Neuronal stem cell (in vitro differentiated cells): Measurements from ENCODE around the gene SNAPC3.

ENCODE experiments used
- DNase-seq: peaks from one replicate; pipeline ENCODE4 v3.0.0-alpha.2; 2013; ENCODE audit warnings: low spot score
- H2AFZ ChIP-seq: one replicate; pipeline ENCODE4 v1.6.1; 2013; ENCODE audit warnings: mild to moderate bottlenecking, low read length, inconsistent platforms
- H2AK5ac ChIP-seq: 2 replicates; pipeline ENCODE4 v1.6.1; 2013; ENCODE audit warnings: low read depth, mild to moderate bottlenecking, inconsistent platforms, low read length, moderate library complexity, mixed read lengths
- H2BK120ac ChIP-seq: 2 replicates; pipeline ENCODE4 v1.6.1; 2013; ENCODE audit warnings: low read depth, mild to moderate bottlenecking, inconsistent platforms, low read length, moderate library complexity, mixed read lengths
- H2BK12ac ChIP-seq: one replicate; pipeline ENCODE4 v1.6.1; 2013; ENCODE audit warnings: low read length, inconsistent platforms
- H2BK15ac ChIP-seq: 2 replicates; pipeline ENCODE4 v1.6.1; 2013; ENCODE audit warnings: mild to moderate bottlenecking, low read length, inconsistent platforms, mixed read lengths
- H2BK5ac ChIP-seq: one replicate; pipeline ENCODE4 v1.6.1; 2013; ENCODE audit warnings: inconsistent platforms, mild to moderate bottlenecking, low read length, moderate library complexity
- H3K14ac ChIP-seq: one replicate; pipeline ENCODE4 v1.6.1; 2013; ENCODE audit warnings: low read length, inconsistent platforms
- H3K18ac ChIP-seq: 2 replicates; pipeline ENCODE4 v1.6.1; 2013; ENCODE audit warnings: low read length, inconsistent platforms
- H3K23ac ChIP-seq: 2 replicates; pipeline ENCODE4 v1.6.1; 2013; ENCODE audit warnings: low read depth, mild to moderate bottlenecking, mixed read lengths, low read length, inconsistent platforms; ENCODE audit not compliant: poor library complexity
- H3K27ac ChIP-seq: replicated peaks from 3 replicates; pipeline ENCODE4 v1.5.1; 2013; ENCODE audit warnings: low read length, inconsistent platforms
- H3K27me3 ChIP-seq, 3 experiments: 2 replicates each; pipeline ENCODE4 v1.6.1; 2013; ENCODE audit warnings: low read length in 3 of 3, mild to moderate bottlenecking in 2 of 3, inconsistent platforms in 1 of 3, low read depth in 1 of 3, mixed read lengths in 1 of 3, moderate library complexity in 1 of 3; ENCODE audit not compliant: control insufficient read depth in 3 of 3, insufficient read depth in 3 of 3
- H3K36me3 ChIP-seq, 2 donors: replicated peaks in 1 of 2; 2 replicates each; pipeline ENCODE4 v1.6.1; 2013; ENCODE audit warnings: low read length in 2 of 2; ENCODE audit not compliant: control insufficient read depth in 2 of 2, insufficient read depth in 2 of 2
- H3K4ac ChIP-seq: 2 replicates; pipeline ENCODE4 v1.6.1; 2013; ENCODE audit warnings: inconsistent platforms, mild to moderate bottlenecking, low read length, moderate library complexity
- H3K4me1 ChIP-seq, 2 donors: 1 replicate in 1 of 2; 2 replicates in 1 of 2; pipeline ENCODE4 v1.6.1; 2013; ENCODE audit warnings: low read length in 2 of 2, low read depth in 1 of 2; ENCODE audit not compliant: control insufficient read depth in 2 of 2, insufficient read depth in 1 of 2
- H3K4me2 ChIP-seq: one replicate; pipeline ENCODE4 v1.6.1; 2013; ENCODE audit warnings: mild to moderate bottlenecking, low read length, inconsistent platforms; ENCODE audit not compliant: insufficient read depth, poor library complexity, severe bottlenecking
- H3K4me3 ChIP-seq, 2 donors: 2 replicates each; pipeline ENCODE4 v1.5.1; 2013; ENCODE audit warnings: low read length in 2 of 2, mild to moderate bottlenecking in 2 of 2, inconsistent platforms in 1 of 2, moderate library complexity in 1 of 2
- H3K79me1 ChIP-seq: one replicate; pipeline ENCODE4 v1.6.1; 2013; ENCODE audit warnings: low read depth, mild to moderate bottlenecking, inconsistent platforms, low read length, moderate library complexity
- H3K9ac ChIP-seq: one replicate; pipeline ENCODE4 v1.6.1; 2013; ENCODE audit warnings: mild to moderate bottlenecking, low read depth, low read length, inconsistent platforms; ENCODE audit not compliant: poor library complexity
- H3K9me3 ChIP-seq, 2 donors: replicated peaks in 1 of 2; 2 replicates each; pipeline versions ENCODE3 to v1.6.1; 2013; ENCODE audit warnings: low read length in 2 of 2, mild to moderate bottlenecking in 2 of 2, inconsistent platforms in 1 of 2, low read depth in 1 of 2, mixed read lengths in 1 of 2, moderate library complexity in 1 of 2; ENCODE audit not compliant: control insufficient read depth in 2 of 2, insufficient read depth in 1 of 2
- H4K8ac ChIP-seq: one replicate; pipeline ENCODE4 v1.6.1; 2013; ENCODE audit warnings: low read depth, mild to moderate bottlenecking, inconsistent platforms, low read length, moderate library complexity
- H4K91ac ChIP-seq: one replicate; pipeline ENCODE4 v1.6.1; 2013; ENCODE audit warnings: low read length, low read depth, mild to moderate bottlenecking, inconsistent platforms; ENCODE audit not compliant: poor library complexity
- WGBS, 2 donors: extraction: QIAGEN DNeasy Blood & Tissue Kit; methylation state at CpG; one replicate each; pipeline ENCODE4 v1.1.7; 2013; ENCODE audit warnings: missing lambda C conversion rate in 2 of 2, mixed read lengths in 1 of 2; ENCODE audit not compliant: insufficient read length in 2 of 2, insufficient replicate concordance in 1 of 2; ENCODE audit errors: extremely low coverage in 2 of 2; 5-methylcytosine and 5-hydroxymethylcytosine counted together

Gene SNAPC3

GRCh38 chr9:15469406-15469805 lies 46.7 kb downstream of the SNAPC3 start:
- Histone ChIP-seq H3K9ac (no peak overlapping the region), H3K9me3 (peaks cover 0 to 3% of the 10 kb centered on the region in 2 donors), H2BK15ac (no peak overlapping the region), H2BK120ac (no peak overlapping the region), H3K79me1 (no peaks in the 10 kb centered on the region), H3K4me3 (no peak overlapping the region), H4K8ac (no peak overlapping the region), H3K4me1 (no peaks in the 10 kb centered on the region), H3K4ac (no peak overlapping the region), H3K4me2 (no peak overlapping the region), H2AK5ac (no peak overlapping the region), H3K14ac (no peak overlapping the region), H2BK5ac (no peak overlapping the region), H2BK12ac (no peak overlapping the region), H3K18ac (no peak overlapping the region), H3K23ac (no peak overlapping the region), H4K91ac (no peak overlapping the region), H2AFZ (no peak overlapping the region), H3K36me3 (peaks cover 11 to 100% of the 10 kb centered on the region in 2 donors), H3K27me3 (no peaks in the 10 kb centered on the region), H3K27ac (no peak overlapping the region)
- no CpG with 5 or more reads among the region's 1 CpG for WGBS, 2 donors
- no peak for DNase-seq

GRCh38 chr9:15469862-15470261 lies 47.2 kb downstream of the SNAPC3 start:
- Histone ChIP-seq H3K23ac (no peak overlapping the region), H3K4ac (no peak overlapping the region), H3K9ac (no peak overlapping the region), H3K4me2 (no peak overlapping the region), H3K27ac (no peak overlapping the region), H3K9me3 (peaks cover 0 to 3% of the 10 kb centered on the region in 2 donors), H3K36me3 (peaks cover 11 to 100% of the 10 kb centered on the region in 2 donors), H3K79me1 (no peaks in the 10 kb centered on the region), H4K91ac (no peak overlapping the region), H2BK5ac (no peak overlapping the region), H3K14ac (no peak overlapping the region), H3K4me1 (no peaks in the 10 kb centered on the region), H3K18ac (no peak overlapping the region), H4K8ac (no peak overlapping the region), H3K4me3 (no peak overlapping the region), H2BK15ac (no peak overlapping the region), H3K27me3 (no peaks in the 10 kb centered on the region), H2BK120ac (no peak overlapping the region), H2AFZ (no peak overlapping the region), H2AK5ac (no peak overlapping the region), H2BK12ac (no peak overlapping the region)
- no CpG with 5 or more reads among the region's 2 CpGs for WGBS, 2 donors
- DNase-seq = no peak

- Histone ChIP-seq H3K14ac (no peak overlapping the region), H3K4me2 (no peak overlapping the region), H3K36me3 (peaks cover 12 to 100% of the 10 kb centered on the region in 2 donors), H3K18ac (no peak overlapping the region), H3K9ac (no peak overlapping the region), H4K8ac (no peak overlapping the region), H2AK5ac (no peak overlapping the region), H4K91ac (no peak overlapping the region), H3K23ac (no peak overlapping the region), H2BK5ac (no peak overlapping the region), H3K27me3 (no peaks in the 10 kb centered on the region), H2AFZ (no peak overlapping the region), H3K4me1 (no peaks in the 10 kb centered on the region), H2BK15ac (no peak overlapping the region), H3K9me3 (no peaks in the 10 kb centered on the region), H3K4ac (no peak overlapping the region), H3K4me3 (no peak overlapping the region), H3K27ac (no peak overlapping the region), H2BK120ac (no peak overlapping the region), H3K79me1 (no peaks in the 10 kb centered on the region), H2BK12ac (no peak overlapping the region)
- DNase-seq = no peak
- no CpG with 5 or more reads among the region's 8 CpGs for WGBS, 2 donors
These were observed 53.4 kb downstream of the SNAPC3 start for GRCh38 chr9:15475923-15476536.

- Histone ChIP-seq H4K8ac (no peak overlapping the region), H3K27ac (no peak overlapping the region), H3K4me2 (no peak overlapping the region), H2AFZ (no peak overlapping the region), H3K14ac (no peak overlapping the region), H3K36me3 (peaks cover 9 to 98% of the 10 kb centered on the region in 2 donors), H3K4me3 (no peak overlapping the region), H2BK5ac (no peak overlapping the region), H3K9me3 (no peaks in the 10 kb centered on the region), H2BK12ac (no peak overlapping the region), H3K79me1 (no peaks in the 10 kb centered on the region), H2BK15ac (no peak overlapping the region), H3K23ac (no peak overlapping the region), H3K4me1 (peaks cover 0 to 4% of the 10 kb centered on the region in 2 donors), H3K27me3 (no peaks in the 10 kb centered on the region), H3K9ac (no peak overlapping the region), H2BK120ac (no peak overlapping the region), H3K4ac (no peak overlapping the region), H3K18ac (no peak overlapping the region), H2AK5ac (no peak overlapping the region), H4K91ac (no peak overlapping the region)
- WGBS, 2 donors = no CpG with 5 or more reads among the region's 1 CpG
- no peak for DNase-seq
These were observed 57.4 kb downstream of the SNAPC3 start for GRCh38 chr9:15480028-15480427.
